ENCODE results near the gene DDX11.
"Not testable (repeated sequence)": the region's sequence is repeated elsewhere in the genome, so short reads cannot be mapped to it uniquely, and the experiment has no call there.

Gene DDX11

DNA sequence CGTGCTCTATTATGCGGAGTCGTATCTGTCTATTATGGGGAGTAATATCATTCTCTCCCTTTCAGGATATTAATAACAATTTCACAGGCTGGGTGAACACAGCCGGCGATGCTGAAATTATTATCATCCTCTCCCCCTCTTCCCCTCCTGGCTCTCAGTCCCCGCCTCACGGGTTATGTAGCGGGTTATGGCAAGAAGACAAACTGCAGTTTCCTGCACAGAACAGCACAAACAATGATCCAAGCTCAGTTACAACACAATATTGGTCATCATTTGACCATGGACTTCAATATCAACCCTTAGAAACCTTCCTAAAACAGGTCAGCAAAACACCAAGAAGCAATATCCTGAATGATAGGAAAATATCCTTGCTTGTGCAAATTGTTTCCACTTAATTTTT, 50.5 kb downstream of the DDX11 start:
- DNase-seq (ENCODE audit: low spot score) = not testable (repeated sequence)

GRCh38 chr12:31125171-31125570, 51.5 kb downstream of the DDX11 start:
- DNase-seq (ENCODE audit: low spot score) = not testable (repeated sequence)

DNA sequence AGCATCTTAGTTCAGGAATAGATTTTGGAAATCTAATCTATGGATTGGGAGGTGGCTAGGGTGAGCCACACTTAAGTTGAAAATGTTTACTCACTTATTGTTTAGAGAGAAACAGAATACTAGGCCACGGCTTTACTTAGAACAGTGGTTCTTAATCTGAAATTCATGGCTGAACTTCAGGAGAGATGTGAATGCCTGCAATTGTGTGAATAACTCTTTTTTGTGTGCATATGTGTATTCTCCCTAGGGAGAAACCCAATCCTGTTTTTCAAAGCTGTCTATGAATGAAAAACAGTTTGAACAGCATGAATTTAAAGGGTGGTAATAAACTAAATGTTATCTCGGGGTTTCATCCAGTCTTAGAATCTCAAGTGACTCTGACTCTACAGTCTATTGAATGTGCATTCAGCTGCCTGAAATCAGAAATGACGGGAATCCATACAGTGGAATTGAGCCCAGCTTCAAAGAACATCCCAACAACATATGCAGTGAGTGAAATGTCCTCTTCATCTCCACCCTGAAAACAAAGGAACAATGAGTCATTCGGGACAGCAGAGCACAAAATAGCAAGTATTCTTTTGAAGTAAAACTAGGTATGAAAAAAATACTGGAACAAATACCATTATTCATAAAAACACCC, 53.7 kb downstream of the DDX11 start:
- DNase-seq (ENCODE audit: low spot score) = not testable (repeated sequence)

- DNase-seq (ENCODE audit: low spot score) = not testable (repeated sequence)
Observed at GRCh38 chr12:31136581-31136980, 62.9 kb downstream of the DDX11 start.

DNA sequence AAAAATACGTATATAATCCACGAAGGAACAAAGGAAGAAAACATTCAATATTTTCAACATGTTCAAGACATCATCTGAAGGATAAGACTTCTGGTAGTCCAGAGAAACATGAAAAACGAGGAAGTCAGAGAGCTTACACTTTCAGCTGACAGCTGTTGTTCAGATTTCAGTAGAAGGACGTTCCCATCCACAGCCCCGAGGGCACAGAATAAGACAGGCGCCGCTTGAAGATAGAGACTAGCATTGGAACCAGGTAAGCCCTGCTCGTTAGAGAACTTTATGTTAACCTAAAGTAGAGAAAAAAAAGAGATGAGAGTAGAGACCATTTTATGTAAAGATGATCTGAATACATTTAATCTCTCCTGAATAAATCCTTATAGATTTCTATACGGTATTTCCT, 71.1 kb downstream of the DDX11 start:
- DNase-seq (ENCODE audit: low spot score) = not testable (repeated sequence)

- DNase-seq (ENCODE audit: low spot score) = not testable (repeated sequence)
Observed at GRCh38 chr12:31145296-31145695, 71.6 kb downstream of the DDX11 start.

- DNase-seq (ENCODE audit: low spot score) = not testable (repeated sequence)
Observed at GRCh38 chr12:31147415-31147814, 73.8 kb downstream of the DDX11 start.

DNA sequence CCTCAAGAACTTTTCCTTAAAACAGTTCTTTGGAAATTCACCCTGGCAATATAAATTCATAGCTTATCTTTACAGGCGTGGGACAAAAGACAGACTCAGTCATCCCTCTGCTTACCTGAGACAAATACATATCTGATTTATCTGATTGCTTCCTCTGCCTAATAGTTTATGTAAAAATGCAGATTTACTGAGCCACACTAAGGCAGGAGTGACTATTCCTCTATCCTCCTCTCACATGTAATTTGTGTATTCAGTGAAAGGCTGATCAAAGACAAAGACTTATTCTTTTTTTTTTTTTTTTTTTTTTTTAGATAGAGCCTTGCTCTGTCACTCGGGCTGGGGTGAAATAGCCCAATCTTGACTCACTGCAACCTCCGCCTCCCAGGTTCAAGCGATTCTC, 77.1 kb downstream of the DDX11 start:
- not testable (repeated sequence) for DNase-seq (ENCODE audit: low spot score)

Data from COLO829 (cell line).